NCI-H524 treated with DMSO at 0.1 percent for 48 hours (cell line): ENCODE results near the gene LRRC31.

Source experiments
- DNase-seq: peaks from one replicate; lab custom pipeline; 2025; lab: John Stamatoyannopoulos, UW

The LRRC31 gene

DNA sequence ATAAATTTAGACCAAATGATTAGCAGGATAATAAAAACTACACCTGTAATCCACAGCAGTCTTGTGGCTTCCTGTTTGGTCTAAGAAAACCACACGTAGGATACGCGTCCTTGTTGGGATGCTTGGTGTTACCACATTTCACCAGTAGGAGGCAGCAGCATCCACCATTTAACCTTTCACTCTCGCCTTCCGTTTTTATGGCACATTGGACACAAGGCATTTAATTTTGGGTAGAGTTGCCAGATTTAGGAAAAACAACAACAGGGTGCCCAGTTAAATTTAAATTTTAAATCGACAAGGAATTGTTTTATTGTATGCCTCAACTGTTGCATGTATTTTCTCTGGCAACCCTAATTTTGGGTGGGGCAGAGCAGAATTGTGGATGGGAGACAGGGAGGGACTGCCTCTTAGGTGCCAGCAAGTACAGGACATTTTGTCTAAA lies 6.3 kb downstream of the LRRC31 start:
- DNase-seq = no peak

DNA sequence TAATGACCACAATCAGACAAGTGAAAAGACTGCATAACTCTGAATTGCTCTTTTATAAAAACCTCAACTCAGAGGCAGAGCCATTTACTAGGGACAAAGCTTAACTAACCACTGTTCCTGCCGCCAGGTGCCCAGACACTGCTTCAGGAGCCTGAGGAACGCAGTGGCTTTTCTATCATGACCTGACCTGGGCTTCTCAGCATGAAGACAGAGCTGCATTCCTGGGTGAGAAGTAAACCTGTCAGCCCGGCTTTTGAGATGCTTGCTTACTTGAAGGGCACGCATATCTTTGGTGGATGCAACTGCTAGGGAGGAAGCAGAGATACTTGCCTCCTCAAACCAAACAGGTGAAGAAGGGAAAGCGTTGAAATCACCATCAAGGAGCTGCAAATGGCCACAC lies 7.9 kb downstream of the LRRC31 start:
- no peak for DNase-seq

- DNase-seq = no peak
Observed at GRCh38 chr3:169857811-169858210, 11.9 kb downstream of the LRRC31 start.

DNA sequence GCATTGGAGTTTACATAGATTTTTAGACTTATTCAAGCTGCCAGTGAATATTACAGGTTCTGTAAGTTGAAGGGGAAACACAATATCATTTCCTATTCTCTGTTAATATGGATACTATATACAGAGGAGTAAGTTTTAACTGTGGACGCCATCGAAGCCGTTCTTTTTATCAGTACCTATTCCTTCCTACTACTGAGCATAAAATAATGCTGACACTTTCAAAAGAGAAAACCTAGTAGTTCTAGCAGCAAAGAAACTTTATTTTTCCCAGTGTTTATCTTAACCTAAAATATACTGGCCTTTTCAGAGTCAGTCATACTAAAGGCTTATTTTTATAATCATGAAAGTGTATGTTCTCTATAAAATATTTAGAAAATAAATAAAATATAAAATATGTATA lies 14.2 kb downstream of the LRRC31 start:
- DNase-seq = no peak

GRCh38 chr3:169850618-169851017 lies 19.1 kb downstream of the LRRC31 start:
- DNase-seq = no peak

- no peak for DNase-seq
Observed at GRCh38 chr3:169848741-169849140, 21.0 kb downstream of the LRRC31 start.

DNA sequence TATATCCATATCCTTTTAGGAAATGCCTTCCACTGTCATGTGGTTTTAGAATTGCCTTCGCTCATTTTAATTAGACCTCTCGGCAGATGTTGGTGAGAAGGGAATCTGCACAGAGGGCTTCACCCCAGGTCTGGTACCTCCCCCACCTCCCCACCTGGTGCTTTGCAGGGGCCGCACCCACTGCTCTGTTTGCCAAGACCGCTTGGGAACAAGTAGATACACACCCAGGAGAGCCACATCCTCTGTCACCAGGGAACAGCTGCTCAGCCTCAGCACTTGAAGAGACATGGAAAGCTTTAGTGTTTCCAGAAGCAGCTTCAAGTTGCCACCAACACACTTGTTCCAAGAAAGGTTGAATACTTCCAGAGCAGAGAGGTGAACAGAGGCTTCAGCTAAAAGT lies 21.8 kb downstream of the LRRC31 start:
- DNase-seq = peak; percentile 44

DNA sequence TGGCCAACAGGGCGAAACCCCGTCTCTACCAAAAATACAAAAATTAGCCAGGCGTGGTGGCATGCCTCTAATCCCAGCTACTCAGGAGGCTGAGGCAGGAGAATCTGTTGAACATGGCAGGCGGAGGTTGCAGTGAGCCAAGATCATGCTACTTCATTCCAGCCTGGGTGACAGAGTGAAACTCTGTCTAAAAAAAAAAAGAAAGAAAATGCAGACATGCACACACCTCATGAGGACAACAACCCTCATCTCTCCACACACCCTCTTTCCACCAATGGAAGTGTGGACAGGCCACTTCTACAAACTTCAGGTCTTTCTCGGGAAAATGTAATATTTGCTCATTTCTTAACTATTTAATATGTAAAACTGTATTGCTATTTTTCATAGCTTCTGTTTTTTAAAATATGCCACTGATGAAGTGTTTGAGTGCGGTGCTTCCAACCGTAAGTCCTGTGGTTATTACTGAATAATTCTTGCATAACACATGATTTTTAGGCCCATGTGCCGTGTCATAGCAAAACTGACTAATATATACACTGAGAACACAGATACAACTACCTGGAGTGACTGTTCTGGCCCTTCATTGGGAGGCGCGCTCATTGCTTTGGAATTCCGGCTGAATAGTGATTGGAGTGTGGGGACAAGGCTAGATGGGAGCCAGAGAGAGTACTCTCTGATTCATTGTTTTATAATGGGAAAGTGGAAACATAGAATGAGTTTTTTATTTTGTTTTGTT lies 23.1 kb downstream of the LRRC31 start:
- no peak for DNase-seq

- DNase-seq = no peak
Observed at GRCh38 chr3:169842960-169843359, 26.8 kb downstream of the LRRC31 start.

DNA sequence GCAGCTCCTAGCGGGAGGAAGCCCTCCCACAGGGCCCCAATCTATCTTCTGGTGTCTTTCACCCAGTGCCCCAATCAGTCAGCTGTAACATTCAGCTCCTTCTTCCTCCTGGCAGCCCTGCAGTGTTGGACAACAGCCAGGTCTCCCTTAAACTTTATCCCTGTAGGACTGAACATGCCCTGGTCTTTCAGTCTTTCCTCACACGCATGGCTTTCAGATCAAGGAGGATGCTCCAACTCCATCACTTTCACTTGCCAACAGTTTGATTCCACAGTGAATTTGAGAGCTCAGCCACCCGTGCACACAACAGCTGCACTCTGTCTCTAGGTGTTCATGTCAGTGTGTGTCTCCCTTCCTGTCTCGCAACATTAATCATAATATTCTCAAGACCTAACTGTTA lies 28.6 kb downstream of the LRRC31 start:
- DNase-seq = no peak

- DNase-seq = no peak
Observed at GRCh38 chr3:169838511-169839030, 31.2 kb downstream of the LRRC31 start.

DNA sequence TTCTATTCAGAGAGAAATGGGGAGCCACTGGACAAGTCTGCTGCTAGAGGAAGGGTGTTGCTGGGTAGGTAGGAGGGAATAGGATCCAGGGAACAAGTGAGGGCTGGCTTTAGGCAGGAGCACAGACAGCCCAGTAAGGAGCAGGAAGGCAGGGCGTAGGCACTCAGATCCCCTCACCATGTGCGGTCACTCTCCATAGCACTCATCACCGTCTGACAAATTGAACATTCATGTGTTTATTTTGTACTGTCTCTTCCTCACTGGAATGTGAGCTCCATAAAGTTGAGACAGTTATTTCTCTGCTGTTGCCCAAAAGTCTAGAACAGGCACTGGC lies 32.8 kb downstream of the LRRC31 start:
- DNase-seq = no peak

DNA sequence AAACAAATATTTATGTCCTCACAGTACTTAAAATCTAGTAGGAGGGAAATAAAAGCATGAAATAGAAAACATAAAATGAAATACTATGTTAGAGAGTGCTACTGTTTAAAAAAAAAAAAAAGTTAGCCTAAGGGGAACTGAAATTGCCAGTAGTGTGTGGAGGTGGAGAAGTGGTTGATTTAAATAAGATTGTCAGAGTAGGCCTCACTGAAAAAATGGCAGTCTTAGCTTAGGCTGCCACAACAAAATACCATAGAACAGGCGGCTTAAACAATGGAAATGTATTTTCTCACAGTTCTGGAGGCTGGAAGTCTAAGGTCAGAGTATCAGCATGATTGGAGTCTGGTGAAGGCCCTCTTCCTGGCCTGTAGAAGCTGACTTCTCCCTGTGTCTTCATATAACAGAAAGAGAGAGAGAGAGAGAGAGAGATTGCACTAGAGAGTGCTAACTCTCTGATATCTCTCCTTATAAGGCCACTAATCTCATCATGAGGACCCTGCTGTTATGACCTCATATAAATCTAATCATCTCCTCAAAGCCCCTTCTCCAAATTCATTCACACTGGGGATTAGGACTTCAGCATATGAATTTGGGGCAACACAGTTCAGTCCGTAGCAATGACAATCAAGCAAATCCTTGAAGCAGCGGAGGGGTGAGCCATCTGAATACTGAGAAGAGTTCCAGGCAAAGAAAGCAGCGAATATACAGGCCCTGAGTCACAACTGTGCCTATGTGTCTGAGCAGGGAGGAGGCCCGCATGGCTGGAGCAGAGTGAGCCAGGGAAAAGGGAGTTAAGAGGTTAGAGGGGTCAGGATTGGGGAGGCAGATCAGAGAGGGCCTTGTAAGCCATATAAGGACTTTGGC lies 33.4 kb downstream of the LRRC31 start:
- DNase-seq = no peak

DNA sequence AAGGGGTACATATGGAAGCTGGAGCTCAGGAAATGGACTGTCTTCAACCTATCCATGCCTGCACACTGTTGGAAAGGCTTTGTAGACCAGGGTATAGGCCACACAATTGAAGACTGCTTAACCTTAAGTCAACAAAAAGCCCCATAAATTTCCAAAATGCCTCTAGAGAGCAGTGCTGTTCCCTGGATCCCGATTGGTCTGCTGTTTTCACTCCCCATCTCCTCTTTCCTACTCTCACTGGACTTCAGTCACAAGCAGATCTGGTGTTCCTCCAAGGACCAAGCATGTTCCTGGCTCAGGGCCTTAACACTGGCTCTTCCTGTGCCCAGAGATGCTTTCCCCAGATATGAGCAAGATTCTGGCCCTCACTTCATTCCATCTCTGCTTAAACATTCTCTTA lies 34.2 kb downstream of the LRRC31 start:
- DNase-seq = no peak

DNA sequence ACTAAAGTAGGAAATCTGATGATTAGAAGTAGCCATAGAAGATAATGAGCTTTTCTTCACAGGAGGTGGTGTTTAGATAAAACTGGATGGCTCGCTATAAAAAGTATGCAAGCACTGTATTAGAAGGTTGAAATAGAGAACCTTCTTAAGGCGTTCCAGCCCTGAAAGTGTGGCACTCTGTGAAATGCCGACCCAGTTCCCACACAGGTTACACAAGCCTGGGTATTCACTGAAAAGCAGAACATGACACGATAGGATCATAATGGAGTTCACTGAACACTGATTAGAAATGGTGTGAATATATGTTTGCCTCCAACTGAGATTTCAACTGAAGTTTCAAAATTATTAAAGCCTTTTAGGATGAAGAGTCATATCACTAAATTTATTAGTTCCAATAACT lies 42.0 kb downstream of the LRRC31 start:
- no peak for DNase-seq

DNA sequence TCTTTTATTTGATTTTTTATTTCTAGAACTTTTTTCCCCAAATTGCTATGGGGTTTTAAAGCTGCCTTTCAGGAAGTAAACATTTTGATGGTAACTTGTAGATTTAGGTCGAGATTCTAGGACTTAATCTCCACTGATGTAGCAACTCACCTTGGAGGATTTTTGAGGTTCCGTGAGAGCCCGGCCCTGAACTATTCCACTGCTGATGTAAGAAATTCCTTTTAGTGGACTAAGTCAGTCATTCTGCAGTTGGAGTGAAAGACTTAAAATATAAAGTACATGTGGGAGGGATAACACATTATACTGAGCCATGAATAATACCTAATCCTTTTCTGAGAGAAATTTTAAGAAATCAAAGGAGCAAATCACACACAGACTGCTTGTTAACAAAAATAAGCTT lies 44.4 kb downstream of the LRRC31 start:
- no peak for DNase-seq

GRCh38 chr3:169822983-169823382 lies 46.8 kb downstream of the LRRC31 start:
- DNase-seq = no peak

GRCh38 chr3:169822540-169822939 lies 47.2 kb downstream of the LRRC31 start:
- no peak for DNase-seq

- DNase-seq = no peak
Observed at GRCh38 chr3:169822091-169822490, 47.6 kb downstream of the LRRC31 start.

- DNase-seq = peak; percentile 28
Observed at GRCh38 chr3:169818316-169818715, 51.4 kb downstream of the LRRC31 start.

- DNase-seq = no peak
Observed at GRCh38 chr3:169815590-169816150, 54.1 kb downstream of the LRRC31 start.

- DNase-seq = peak; percentile 29
Observed at GRCh38 chr3:169813757-169814517, 55.8 kb downstream of the LRRC31 start.
